WTC11 (cell line): ENCODE data around the gene PUM1. TPM values are rescaled to one million over a fixed set of nuclear protein-coding genes. Genes with fewer than 3 reads are reported as not detected.

Experiments
- ATAC-seq: fragments of 200-7000 bp; cut with Tn5 transposase; 2 replicates; pipeline ENCODE4 v1.10.0; 2021; ENCODE audit warnings: mild to moderate bottlenecking, moderate library complexity
- CTCF ChIA-PET: fragments of 300-600 bp; sonication (Branson Sonifier 250); formaldehyde crosslinking; loops from one replicate; lab custom pipeline; 2021; ENCODE audit warnings: antibody characterized with exemption; lab: Charles Lee
- POLR2A ChIA-PET: fragments of 350-600 bp; sonication (Branson Sonifier 250); formaldehyde crosslinking; loops from one replicate; lab custom pipeline; 2021; ENCODE audit warnings: antibody characterized with exemption; lab: Charles Lee
- DNase-seq: peaks from one replicate; pipeline ENCODE4 v3.0.0; 2021; ENCODE audit warnings: low spot score
- H3K27ac Mint-ChIP-seq: 2 replicates; pipeline ENCODE4 v1.8.0; 2021; ENCODE audit warnings: mixed read lengths
- H3K27me3 Mint-ChIP-seq: 2 replicates; pipeline ENCODE4 v1.8.0; 2021; ENCODE audit warnings: low read depth, mild to moderate bottlenecking, moderate library complexity, mixed read lengths
- H3K36me3 Mint-ChIP-seq: 2 replicates; pipeline ENCODE4 v1.8.0; 2021; ENCODE audit warnings: mixed read lengths
- H3K4me1 Mint-ChIP-seq: 2 replicates; pipeline ENCODE4 v1.8.0; 2022; ENCODE audit warnings: mixed read lengths
- H3K4me3 Mint-ChIP-seq: 2 replicates; pipeline ENCODE4 v1.8.0; 2021; ENCODE audit warnings: mild to moderate bottlenecking, moderate library complexity, mixed read lengths
- H3K9me3 Mint-ChIP-seq: 2 replicates; pipeline ENCODE4 v1.8.0; 2021; ENCODE audit warnings: mixed read lengths
- AFF4 ChIP-seq: sonication (generic); formaldehyde crosslinking; IDR thresholded peaks from 2 replicates; pipeline ENCODE4 v1.8.1; 2023; ENCODE audit warnings: mild to moderate bottlenecking, missing genetic modification reagents, borderline replicate concordance
- ATF3 ChIP-seq: sonication (generic); formaldehyde crosslinking; conservative IDR thresholded peaks from 2 replicates; pipeline ENCODE4 v1.8.1; 2022; ENCODE audit warnings: mild to moderate bottlenecking, missing genetic modification reagents
- CBFB ChIP-seq: sonication (generic); formaldehyde crosslinking; IDR thresholded peaks from 2 replicates; pipeline ENCODE4 v1.8.1; 2022; ENCODE audit warnings: mild to moderate bottlenecking, low read depth, missing genetic modification reagents
- EMX1 ChIP-seq: fragments of 250-450 bp; sonication (Bioruptor Pico); IDR thresholded peaks from 2 replicates; pipeline ENCODE4 v1.8.0; 2021; ENCODE audit warnings: mild to moderate bottlenecking
- FOXK1 ChIP-seq: sonication (generic); formaldehyde crosslinking; IDR thresholded peaks from 2 replicates; pipeline ENCODE4 v1.8.0; 2022; ENCODE audit warnings: mild to moderate bottlenecking, moderate library complexity, missing genetic modification reagents
- FOXP1 ChIP-seq: sonication (generic); formaldehyde crosslinking; IDR thresholded peaks from 2 replicates; pipeline ENCODE4 v1.8.0; 2022; ENCODE audit warnings: missing genetic modification reagents, mild to moderate bottlenecking, moderate library complexity, borderline replicate concordance
- GRHL2 ChIP-seq: fragments of 250-450 bp; sonication (Bioruptor Pico); IDR thresholded peaks from 2 replicates; pipeline ENCODE4 v1.8.0; 2022; ENCODE audit warnings: mild to moderate bottlenecking, moderate library complexity; ENCODE audit not compliant: insufficient replicate concordance, severe bottlenecking
- GTF2I ChIP-seq: fragments of 250-450 bp; sonication (Bioruptor Pico); conservative IDR thresholded peaks from 2 replicates; pipeline ENCODE4 v1.4.0; 2021; ENCODE audit warnings: mild to moderate bottlenecking
- HMGA2 ChIP-seq: fragments of 250-450 bp; sonication (Bioruptor Pico); IDR thresholded peaks from 2 replicates; pipeline ENCODE4 v1.4.0; 2021; ENCODE audit warnings: mild to moderate bottlenecking, moderate library complexity
- MYBL2 ChIP-seq: sonication (generic); formaldehyde crosslinking; IDR thresholded peaks from 2 replicates; pipeline ENCODE4 v1.8.1; 2023; ENCODE audit warnings: mild to moderate bottlenecking, moderate library complexity, missing genetic modification reagents
- NFE2L1 ChIP-seq: sonication (generic); formaldehyde crosslinking; IDR thresholded peaks from 2 replicates; pipeline ENCODE4 v1.8.1; 2023; ENCODE audit warnings: missing genetic modification reagents
- NR1H2 ChIP-seq: sonication (generic); formaldehyde crosslinking; IDR thresholded peaks from 2 replicates; pipeline ENCODE4 v1.9.0; 2021; ENCODE audit warnings: mild to moderate bottlenecking, moderate library complexity, missing genetic modification reagents
- NR2C2 ChIP-seq: sonication (generic); formaldehyde crosslinking; IDR thresholded peaks from 2 replicates; pipeline ENCODE4 v1.8.0; 2022; ENCODE audit warnings: mild to moderate bottlenecking, missing genetic modification reagents
- PRRX2 ChIP-seq: fragments of 250-450 bp; sonication (Bioruptor Pico); IDR thresholded peaks from 2 replicates; pipeline ENCODE4 v1.8.0; 2021; ENCODE audit warnings: mild to moderate bottlenecking
- RELA ChIP-seq: sonication (generic); formaldehyde crosslinking; IDR thresholded peaks from 2 replicates; pipeline ENCODE4 v1.8.1; 2022; ENCODE audit warnings: missing genetic modification reagents, mild to moderate bottlenecking, borderline replicate concordance
- RORB ChIP-seq: fragments of 250-450 bp; sonication (Bioruptor Pico); IDR thresholded peaks from 2 replicates; pipeline ENCODE4 v1.9.0; 2021; ENCODE audit warnings: mild to moderate bottlenecking
- SP1 ChIP-seq: sonication (generic); formaldehyde crosslinking; conservative IDR thresholded peaks from 2 replicates; pipeline ENCODE4 v1.8.1; 2022; ENCODE audit warnings: missing genetic modification reagents
- STAT6 ChIP-seq: sonication (generic); formaldehyde crosslinking; conservative IDR thresholded peaks from 2 replicates; pipeline ENCODE4 v1.8.1; 2023; ENCODE audit warnings: mild to moderate bottlenecking, low read depth, missing genetic modification reagents, moderate library complexity
- TEAD4 ChIP-seq: sonication (generic); formaldehyde crosslinking; IDR thresholded peaks from 2 replicates; pipeline ENCODE4 v1.8.0; 2022; ENCODE audit warnings: mild to moderate bottlenecking, missing genetic modification reagents
- ZNF396 ChIP-seq: fragments of 250-450 bp; sonication (Bioruptor Pico); IDR thresholded peaks from 2 replicates; pipeline ENCODE4 v1.8.0; 2021; ENCODE audit warnings: mild to moderate bottlenecking, moderate library complexity, borderline replicate concordance
- total RNA-seq: library from RNA; stranded (reverse); gene quantifications from 3 replicates; pipeline ENCODE4 v1.2.3, GENCODE V29; 2021
- TF ChIP-seq, protein P1 (sequence below): sonication (generic); formaldehyde crosslinking; IDR thresholded peaks from 2 replicates; pipeline ENCODE4 v1.8.1; 2023; ENCODE audit warnings: mild to moderate bottlenecking, moderate library complexity, missing genetic modification reagents
- TF ChIP-seq, protein P2 (sequence below): fragments of 250-450 bp; sonication (Bioruptor Pico); IDR thresholded peaks from 2 replicates; pipeline ENCODE4 v2.1.2; 2022; ENCODE audit warnings: mild to moderate bottlenecking, moderate library complexity
- TF ChIP-seq, protein P3 (sequence below): sonication (generic); formaldehyde crosslinking; IDR thresholded peaks from 2 replicates; pipeline ENCODE4 v1.8.1; 2022; ENCODE audit warnings: mild to moderate bottlenecking, missing genetic modification reagents, moderate library complexity, borderline replicate concordance

PUM1 gene
- total RNA-seq, 1 experiment from 2014 or later: 147 TPM

DNA sequence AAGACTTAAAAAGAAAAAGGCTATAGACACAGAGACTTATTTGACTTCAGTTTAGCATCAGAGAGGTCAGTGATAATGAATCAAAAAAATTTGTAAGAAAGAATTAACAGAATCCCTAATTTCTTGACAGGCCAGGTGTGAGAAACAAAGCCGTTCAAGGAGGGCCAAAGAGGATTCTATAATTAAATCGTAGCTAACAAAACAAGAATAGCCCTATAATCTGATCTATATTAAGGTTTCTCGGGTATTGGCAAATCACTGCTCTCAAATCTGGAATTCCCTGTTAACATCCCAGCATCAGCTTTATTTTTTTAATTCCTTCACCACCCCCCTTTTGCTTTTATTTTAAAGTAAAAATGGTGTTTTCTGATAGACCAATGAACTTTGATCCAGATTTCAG is 60.3 kb downstream of the PUM1 start (continued):
- TF ChIP-seq, protein P1, sequence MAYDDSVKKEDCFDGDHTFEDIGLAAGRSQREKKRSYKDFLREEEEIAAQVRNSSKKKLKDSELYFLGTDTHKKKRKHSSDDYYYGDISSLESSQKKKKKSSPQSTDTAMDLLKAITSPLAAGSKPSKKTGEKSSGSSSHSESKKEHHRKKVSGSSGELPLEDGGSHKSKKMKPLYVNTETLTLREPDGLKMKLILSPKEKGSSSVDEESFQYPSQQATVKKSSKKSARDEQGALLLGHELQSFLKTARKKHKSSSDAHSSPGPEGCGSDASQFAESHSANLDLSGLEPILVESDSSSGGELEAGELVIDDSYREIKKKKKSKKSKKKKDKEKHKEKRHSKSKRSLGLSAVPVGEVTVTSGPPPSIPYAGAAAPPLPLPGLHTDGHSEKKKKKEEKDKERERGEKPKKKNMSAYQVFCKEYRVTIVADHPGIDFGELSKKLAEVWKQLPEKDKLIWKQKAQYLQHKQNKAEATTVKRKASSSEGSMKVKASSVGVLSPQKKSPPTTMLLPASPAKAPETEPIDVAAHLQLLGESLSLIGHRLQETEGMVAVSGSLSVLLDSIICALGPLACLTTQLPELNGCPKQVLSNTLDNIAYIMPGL (CRISPR knock-in tag): no peak
- TF ChIP-seq FOXK1: no peak
- TF ChIP-seq STAT6: no peak
- TF ChIP-seq MYBL2 (CRISPR knock-in tag): no peak
- TF ChIP-seq GTF2I (CRISPR knock-in tag): no peak
- no peak for TF ChIP-seq FOXP1 (CRISPR knock-in tag)
- no peak for TF ChIP-seq RORB
- no peak for TF ChIP-seq CBFB (CRISPR knock-in tag)
- no peak for TF ChIP-seq RELA
- TF ChIP-seq PRRX2 (CRISPR knock-in tag): no peak
- TF ChIP-seq GRHL2 (CRISPR knock-in tag): no peak
- no peak for TF ChIP-seq AFF4
- no peak for TF ChIP-seq SP1 (CRISPR knock-in tag)

GRCh38 chr1:31004231-31004621 is 61.3 kb downstream of the PUM1 start:
- Mint-ChIP-seq H3K27me3 (no peaks in the 10 kb centered on the region), H3K36me3 (peaks cover 32% of the 10 kb centered on the region), H3K9me3 (no peaks in the 10 kb centered on the region), H3K4me3 (no peak overlapping the region), H3K27ac (peak overlapping the region; percentile 68), H3K4me1 (peaks cover 32% of the 10 kb centered on the region)
- no peak for DNase-seq
- ChIA-PET POLR2A (no interaction called here), CTCF (no interaction called here)
- ATAC-seq: no peak
- TF ChIP-seq TEAD4 (CRISPR knock-in tag) (no peak), ZNF396 (CRISPR knock-in tag) (no peak), AFF4 (no peak), HMGA2 (no peak), NFE2L1 (no peak), ATF3 (CRISPR knock-in tag) (no peak), RORB (no peak), NR1H2 (no peak), EMX1 (no peak), NR2C2 (CRISPR knock-in tag) (no peak)
- TF ChIP-seq, protein P2, sequence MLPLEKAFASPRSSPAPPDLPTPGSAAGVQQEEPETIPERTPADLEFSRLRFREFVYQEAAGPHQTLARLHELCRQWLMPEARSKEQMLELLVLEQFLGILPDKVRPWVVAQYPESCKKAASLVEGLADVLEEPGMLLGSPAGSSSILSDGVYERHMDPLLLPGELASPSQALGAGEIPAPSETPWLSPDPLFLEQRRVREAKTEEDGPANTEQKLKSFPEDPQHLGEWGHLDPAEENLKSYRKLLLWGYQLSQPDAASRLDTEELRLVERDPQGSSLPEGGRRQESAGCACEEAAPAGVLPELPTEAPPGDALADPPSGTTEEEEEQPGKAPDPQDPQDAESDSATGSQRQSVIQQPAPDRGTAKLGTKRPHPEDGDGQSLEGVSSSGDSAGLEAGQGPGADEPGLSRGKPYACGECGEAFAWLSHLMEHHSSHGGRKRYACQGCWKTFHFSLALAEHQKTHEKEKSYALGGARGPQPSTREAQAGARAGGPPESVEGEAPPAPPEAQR (CRISPR knock-in tag): no peak
- TF ChIP-seq, protein P3, sequence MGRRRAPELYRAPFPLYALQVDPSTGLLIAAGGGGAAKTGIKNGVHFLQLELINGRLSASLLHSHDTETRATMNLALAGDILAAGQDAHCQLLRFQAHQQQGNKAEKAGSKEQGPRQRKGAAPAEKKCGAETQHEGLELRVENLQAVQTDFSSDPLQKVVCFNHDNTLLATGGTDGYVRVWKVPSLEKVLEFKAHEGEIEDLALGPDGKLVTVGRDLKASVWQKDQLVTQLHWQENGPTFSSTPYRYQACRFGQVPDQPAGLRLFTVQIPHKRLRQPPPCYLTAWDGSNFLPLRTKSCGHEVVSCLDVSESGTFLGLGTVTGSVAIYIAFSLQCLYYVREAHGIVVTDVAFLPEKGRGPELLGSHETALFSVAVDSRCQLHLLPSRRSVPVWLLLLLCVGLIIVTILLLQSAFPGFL: no peak
